ENCODE results near the gene RELCH. TPM values are rescaled to one million over a fixed set of nuclear protein-coding genes. Genes with fewer than 3 reads are reported as not detected.

Gene RELCH
- total RNA-seq, 1 experiment from 2014 or later: 16.7 TPM

GRCh38 chr18:62189208-62189607 lies 2.2 kb downstream of the RELCH start:
- no peak for DNase-seq (ENCODE audit: low read depth)

GRCh38 chr18:62196079-62196478 lies 9.0 kb downstream of the RELCH start:
- no peak for DNase-seq (ENCODE audit: low read depth)

DNA sequence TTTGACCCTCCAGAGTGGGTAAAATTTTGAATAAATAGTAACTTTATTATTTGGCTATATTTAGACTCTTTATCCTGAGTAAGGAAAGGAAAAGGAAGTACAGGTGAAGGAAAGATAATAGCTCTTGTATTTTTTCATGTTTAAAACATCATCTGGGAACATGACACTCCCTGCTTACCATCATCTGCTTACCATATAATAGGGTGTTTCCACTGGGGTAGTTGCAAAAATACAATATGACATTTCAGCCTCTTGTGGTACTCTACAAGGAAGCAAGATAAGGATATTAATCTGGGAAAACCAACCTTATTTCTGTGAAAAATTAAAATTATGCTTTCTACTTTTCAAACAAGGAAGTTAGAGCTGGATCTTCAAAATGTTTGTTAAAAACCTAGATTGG lies 9.9 kb downstream of the RELCH start:
- no peak for DNase-seq (ENCODE audit: low read depth)

- DNase-seq (ENCODE audit: low read depth): no peak
Observed at GRCh38 chr18:62198259-62198658, 11.2 kb downstream of the RELCH start.

DNA sequence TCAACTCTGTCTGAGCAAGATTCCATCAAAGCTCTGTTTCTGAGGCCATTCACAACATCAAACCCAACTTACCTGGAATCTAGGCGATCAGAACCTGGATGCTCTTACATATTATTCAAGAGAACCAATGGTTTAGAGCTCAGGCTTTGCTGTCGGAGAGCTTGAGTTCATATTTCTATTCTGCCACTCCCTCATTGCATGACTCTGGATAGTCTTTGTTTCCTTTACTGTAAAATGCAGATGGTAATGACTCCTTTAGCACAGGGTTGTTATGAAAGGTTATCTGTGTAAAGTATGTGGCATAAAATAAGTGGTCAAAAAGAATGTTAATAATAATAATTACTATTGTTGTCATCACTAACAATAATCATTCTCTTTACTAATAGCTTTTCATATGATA lies 12.6 kb downstream of the RELCH start:
- no peak for DNase-seq (ENCODE audit: low read depth)

DNA sequence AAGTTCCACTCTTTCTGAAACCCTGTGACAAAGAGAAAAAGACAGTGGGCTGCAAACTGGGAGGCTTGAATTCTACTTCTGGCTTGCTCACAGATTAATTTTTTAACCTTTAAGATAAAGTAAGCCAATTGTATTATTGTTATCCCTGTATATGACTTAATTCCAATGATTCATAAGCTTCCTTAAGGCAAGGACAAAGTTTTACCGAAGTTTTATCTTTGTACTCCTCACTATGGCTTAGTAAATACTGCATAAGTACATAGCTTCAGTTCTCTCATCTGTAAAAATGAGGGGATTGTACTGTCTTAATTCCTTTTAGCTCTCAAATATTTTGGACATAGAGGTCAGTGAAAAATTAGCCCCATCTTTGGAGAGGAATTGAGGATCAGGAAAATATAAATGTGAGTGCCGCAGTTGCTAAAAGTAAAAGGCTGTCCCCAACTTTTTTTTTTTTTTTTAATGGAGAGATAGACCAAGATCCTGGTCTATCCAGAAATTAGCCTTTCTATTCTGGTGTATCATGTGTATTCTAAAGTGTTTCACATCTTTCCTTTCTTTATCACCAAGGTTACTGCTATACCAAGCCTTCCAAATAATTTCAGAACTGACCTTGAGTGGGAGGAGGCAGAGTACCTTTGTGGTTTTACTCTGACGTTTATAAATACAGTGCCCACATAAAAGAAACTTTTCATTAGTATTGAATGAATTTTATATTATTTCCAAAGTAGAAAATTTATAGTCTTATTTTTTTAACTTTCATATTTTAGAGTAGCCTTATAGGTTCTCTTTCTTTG lies 13.3 kb downstream of the RELCH start:
- DNase-seq (ENCODE audit: low read depth): no peak

GRCh38 chr18:62201870-62202269 lies 14.8 kb downstream of the RELCH start:
- no peak for DNase-seq (ENCODE audit: low read depth)

- no peak for DNase-seq (ENCODE audit: low read depth)
Observed at GRCh38 chr18:62205824-62206223, 18.8 kb downstream of the RELCH start.

- no peak for DNase-seq (ENCODE audit: low read depth)
Observed at GRCh38 chr18:62206593-62206992, 19.5 kb downstream of the RELCH start.

DNA sequence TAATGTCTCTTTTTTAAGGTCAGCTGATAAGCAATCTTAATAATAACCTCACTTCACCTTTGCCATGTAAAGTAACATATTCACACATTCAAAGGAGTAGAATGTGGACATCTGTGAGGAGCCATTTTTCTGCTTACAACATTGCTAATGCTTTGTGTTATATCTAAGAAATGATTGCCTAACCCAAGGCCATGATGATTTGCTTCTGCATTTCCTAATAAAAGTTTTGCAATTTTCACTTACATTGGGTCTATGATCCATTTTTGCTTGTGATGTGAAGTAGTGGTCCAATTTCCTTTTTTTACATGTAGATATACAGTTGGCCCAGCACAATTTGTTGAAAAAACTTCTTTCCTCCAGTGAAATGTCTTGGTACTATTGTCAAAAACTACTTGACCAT lies 22.0 kb downstream of the RELCH start:
- DNase-seq (ENCODE audit: low read depth): no peak

GRCh38 chr18:62210138-62210537 lies 23.1 kb downstream of the RELCH start:
- DNase-seq (ENCODE audit: low read depth): no peak

DNA sequence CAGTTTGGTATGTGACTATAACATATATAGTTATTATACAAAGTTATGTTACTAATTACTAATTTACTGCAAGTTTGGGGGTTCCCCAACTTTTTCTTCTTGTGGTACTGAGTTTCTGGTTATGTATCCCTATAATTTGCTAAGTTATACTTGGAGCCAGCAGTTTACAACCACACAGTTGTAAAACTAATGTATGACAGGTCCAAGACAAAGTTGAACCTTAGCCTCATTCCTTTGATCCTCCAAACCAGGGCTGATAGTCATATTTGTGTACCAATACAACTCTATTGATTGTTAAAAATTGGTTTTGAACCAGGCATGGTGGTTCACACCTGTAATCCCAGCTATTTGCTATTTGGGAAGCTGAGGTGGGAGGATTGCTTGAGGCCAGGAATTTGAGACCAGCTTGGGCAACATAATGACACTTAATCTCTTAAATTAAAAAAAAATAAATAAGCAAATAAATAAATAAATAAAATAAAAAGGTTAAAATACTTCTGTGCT lies 24.3 kb downstream of the RELCH start:
- DNase-seq (ENCODE audit: low read depth): no peak

DNA sequence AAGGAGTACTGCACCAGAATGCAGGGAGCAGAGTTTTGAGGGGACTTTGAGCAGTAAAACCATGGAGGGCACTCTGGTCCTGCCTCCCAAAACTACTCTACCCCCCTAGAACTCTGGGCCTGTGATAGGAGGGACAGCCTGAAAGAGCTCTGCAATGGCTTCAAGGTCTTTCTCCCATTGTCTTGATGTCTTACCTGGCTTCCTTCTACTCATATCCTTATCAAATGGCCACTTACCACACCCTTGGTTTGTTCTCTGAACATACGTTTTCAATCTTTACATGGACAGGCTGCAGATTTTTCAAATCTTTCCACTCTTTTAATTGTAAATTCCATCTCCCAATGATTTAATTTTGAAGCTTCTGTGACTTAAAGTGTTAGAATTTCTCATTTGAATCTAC lies 27.7 kb downstream of the RELCH start:
- no peak for DNase-seq (ENCODE audit: low read depth)

DNA sequence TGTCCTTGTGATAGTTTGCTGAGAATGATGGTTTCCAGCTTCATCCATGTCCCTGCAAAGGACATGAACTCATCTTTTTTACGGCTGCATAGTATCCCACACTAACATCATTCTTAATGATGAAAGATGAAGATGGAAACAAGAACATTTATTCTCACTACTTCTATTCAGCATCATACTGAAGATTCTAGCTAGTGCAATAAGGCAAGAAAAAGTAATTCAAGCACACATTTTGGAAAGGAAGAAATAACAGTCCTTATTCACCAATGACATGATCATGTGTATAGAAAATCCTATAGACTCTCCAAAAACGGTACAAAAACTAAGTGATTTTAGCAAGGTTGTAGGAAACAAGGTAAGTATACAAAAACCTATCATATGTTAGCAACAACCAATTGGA lies 37.2 kb downstream of the RELCH start:
- no peak for DNase-seq (ENCODE audit: low read depth)

DNA sequence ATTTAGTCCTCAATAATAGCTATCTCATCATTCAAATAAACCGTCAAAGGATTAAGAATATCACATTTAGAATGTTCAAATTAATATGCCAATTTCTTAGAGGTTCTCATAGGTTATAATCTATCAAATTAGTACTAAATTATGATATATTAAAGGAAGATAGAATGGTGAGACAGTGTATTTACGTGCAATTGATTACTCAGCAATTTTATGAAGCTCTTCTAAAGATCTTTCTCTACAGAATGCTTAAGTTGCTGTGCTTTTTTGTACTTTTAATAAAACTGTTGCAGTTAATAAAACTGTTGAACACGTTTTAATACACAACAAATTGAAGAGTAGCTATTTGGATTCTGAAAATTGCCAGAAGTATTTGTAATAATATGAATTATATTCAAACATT lies 39.0 kb downstream of the RELCH start:
- DNase-seq (ENCODE audit: low read depth): no peak

GRCh38 chr18:62236252-62236651 lies 49.2 kb downstream of the RELCH start:
- DNase-seq (ENCODE audit: low read depth): no peak

- no peak for DNase-seq (ENCODE audit: low read depth)
Observed at GRCh38 chr18:62239475-62239874, 52.4 kb downstream of the RELCH start.

DNA sequence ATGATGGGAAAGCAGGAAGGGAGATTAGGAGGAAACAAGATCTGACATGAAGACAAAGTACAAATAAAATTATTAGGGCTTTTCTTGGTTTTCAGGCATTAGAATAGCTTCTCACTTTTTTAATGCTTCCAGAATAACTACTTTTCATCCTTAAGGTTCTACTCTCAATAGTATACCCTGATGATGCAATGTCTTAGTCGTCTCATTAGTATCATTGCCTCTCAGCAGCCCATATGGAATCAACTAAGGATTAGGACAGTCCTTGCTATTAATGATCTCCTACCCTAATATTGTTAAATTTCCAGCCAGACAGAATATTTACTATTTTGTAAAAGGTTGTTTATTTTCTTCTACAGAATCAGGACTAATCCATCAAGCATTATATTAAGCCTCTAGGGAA lies 55.9 kb downstream of the RELCH start:
- no peak for DNase-seq (ENCODE audit: low read depth)

DNA sequence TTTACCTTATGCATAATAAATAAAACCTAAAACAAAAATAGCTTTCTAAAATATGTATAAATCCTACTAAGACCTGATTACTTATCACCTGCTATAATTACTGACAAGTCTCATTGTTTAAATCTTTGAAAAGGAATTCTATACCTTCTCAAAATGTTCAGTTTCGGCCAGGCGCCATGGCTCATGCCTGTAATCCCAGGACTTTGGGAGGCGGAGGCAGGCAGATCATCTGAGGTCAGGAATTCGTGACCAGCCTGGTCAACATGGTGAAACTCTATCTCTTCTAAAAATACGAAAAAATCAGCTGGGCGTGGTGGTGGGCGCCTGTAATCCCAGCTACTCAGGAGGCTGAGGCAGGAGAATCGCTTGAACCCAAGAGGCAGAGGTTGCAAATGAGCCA lies 58.1 kb downstream of the RELCH start:
- no peak for DNase-seq (ENCODE audit: low read depth)

GRCh38 chr18:62245699-62246098 lies 58.6 kb downstream of the RELCH start:
- no peak for DNase-seq (ENCODE audit: low read depth)

DNA sequence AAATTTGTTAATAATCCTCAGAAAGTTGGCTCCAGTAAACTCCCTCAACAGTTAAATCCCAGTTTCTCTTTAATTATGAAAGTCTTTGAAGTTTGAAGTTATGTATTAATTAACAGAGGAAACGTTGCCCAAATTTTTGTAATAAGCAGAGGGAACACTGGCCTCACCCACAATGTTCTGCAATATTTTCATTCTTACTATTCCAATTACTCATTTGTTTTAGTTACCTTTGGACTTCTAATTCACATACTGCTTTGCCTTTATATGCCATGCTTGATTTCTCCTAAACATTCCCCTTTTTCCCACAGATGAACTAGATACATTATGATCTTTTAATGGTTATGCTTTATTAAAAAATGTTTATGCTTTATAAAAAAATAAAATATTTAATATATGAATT lies 61.3 kb downstream of the RELCH start:
- no peak for DNase-seq (ENCODE audit: low read depth)

DNA sequence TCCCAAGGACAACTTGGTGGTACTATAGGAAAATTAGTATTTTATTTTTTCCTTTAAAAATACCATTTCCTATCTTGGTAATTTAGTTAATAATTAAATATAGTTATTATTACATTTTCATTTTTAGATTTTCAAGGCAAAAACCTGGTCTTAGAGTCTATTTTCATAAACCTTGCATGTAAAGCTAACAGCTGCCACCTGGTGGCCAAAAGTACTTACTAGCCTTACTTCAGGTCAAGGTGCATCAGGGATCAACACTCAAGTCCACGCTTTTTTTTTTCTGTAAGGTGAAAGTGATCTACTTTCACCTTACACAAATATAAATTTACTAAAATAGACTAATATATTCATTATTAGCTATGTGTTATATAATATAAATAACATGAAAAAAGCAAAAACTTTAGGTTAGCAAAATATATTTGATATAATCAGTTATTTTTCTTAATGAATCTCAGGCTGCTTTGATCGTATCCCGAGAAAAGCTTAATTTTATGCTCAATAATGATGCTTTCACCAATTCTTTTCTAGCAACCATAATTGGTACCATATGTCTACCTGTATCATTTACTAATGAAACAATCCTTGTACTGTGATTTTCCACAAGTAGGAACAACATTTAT lies 62.5 kb downstream of the RELCH start:
- DNase-seq (ENCODE audit: low read depth): peak; percentile 60

DNA sequence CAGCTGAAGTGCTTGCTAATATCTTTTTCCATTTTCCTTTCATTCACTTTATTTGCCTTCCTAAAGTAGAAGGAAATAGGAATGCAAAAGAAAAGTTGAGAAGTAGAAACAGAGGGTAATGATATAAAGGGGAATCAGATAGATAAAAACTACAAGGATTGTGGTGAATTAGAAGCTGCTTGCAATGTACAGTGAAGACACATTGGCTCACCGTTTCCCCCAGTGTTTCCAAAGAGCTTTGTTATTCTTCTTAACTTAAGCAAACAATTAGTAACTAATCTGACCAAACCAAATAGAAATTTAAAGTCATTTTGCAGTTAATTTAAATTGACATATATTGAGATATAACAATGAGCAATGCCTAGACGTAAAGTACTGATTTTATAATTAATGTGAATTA lies 63.4 kb downstream of the RELCH start:
- DNase-seq (ENCODE audit: low read depth): no peak

DNA sequence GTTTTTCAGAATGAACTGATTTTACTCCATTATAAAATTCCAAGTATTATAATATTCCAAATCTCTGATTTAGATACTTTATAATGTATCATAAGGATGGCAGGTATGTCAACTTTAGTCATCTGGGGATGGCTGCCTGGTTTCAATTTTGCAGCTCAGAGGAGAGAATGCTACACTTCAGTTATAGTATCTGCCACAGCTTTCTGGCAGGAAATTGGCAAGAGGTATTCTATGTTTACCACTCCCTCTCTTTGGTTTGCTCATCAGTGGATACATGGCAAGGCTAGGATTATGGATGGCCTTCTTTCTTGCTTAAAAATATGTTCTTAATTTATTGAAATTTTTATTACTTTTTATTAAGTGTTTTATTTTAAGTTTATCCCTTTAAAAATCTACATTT lies 71.0 kb downstream of the RELCH start:
- DNase-seq (ENCODE audit: low read depth): no peak

Measured in RPMI7951 (cell line).